AG09319 (cell line): ENCODE data around the gene RMI2.
A peak's percentile ranks its signal among the peaks of the same experiment; 100 is the strongest.

Experiments used
- DNase-seq: peaks from one replicate; pipeline ENCODE4 v3.0.0-alpha.2; 2010; ENCODE audit warnings: low read depth; ENCODE audit errors: extremely low read depth
- TF ChIP-seq, protein P1 (sequence below): IDR thresholded peaks from 2 replicates; pipeline ENCODE4 v1.5.1; 2011; ENCODE audit warnings: low read depth, mild to moderate bottlenecking, inconsistent platforms, low read length, moderate library complexity

RMI2 gene

DNA sequence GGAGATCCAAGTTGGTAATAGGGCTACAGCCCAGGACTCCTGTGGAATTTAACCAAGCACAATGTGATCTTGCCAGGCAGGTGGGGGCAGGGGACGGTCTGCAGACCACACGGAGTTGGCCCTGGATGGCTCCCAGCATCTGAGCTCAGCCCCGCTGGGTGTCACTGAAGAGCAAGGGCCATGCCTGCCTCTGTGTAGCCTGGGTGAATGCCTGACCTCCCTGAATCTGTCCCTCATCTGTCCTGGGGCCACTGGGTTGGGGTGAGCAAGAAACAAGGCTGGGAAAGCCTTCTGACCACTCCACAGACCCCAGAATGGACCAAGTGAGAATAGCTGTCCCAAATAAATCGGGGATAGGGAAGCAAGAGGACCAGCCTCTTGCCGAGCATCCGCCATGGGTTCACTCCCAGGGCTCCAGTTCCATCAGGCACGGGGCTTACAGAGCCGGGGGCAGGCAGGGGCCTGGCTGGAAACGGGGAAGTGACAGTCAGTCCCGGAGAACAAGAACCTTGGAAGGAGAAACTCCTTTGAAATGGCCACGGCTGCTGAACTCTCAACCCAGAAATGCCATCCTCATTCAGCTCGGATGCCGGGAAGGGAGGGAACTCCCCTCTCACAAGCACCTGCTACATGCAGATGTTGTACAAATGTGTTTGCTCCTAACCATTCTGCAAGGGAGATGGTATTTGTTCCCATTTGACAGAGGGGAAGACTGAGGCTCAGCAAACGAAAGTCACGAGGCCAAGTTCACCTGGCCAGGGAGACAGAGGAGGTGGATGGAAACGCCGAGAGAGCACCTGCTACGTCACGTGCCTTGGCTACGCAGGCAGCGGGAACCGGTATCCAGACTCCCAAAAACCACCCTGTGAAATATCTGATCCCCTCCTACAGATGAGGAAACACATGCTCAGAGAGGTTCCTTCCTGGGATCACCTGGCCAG lies 50.0 kb downstream of the RMI2 start:
- TF ChIP-seq, protein P1, sequence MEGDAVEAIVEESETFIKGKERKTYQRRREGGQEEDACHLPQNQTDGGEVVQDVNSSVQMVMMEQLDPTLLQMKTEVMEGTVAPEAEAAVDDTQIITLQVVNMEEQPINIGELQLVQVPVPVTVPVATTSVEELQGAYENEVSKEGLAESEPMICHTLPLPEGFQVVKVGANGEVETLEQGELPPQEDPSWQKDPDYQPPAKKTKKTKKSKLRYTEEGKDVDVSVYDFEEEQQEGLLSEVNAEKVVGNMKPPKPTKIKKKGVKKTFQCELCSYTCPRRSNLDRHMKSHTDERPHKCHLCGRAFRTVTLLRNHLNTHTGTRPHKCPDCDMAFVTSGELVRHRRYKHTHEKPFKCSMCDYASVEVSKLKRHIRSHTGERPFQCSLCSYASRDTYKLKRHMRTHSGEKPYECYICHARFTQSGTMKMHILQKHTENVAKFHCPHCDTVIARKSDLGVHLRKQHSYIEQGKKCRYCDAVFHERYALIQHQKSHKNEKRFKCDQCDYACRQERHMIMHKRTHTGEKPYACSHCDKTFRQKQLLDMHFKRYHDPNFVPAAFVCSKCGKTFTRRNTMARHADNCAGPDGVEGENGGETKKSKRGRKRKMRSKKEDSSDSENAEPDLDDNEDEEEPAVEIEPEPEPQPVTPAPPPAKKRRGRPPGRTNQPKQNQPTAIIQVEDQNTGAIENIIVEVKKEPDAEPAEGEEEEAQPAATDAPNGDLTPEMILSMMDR = no peak
- no peak for DNase-seq

DNA sequence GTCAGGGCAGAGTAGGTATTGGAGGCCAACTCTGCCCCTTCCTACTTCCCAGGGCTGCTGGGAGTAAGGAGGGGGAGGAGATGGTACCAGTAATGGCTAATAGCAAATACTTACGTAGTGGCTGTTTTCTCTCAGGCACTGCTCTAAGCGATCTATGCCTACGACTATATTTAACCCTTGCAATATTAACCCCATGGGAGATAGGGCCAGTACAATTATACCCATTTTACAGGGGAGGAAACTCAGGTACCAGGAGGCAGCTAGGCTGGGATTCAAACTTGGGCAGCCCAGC lies 50.6 kb downstream of the RMI2 start:
- TF ChIP-seq, protein P1 = no peak
- no peak for DNase-seq

DNA sequence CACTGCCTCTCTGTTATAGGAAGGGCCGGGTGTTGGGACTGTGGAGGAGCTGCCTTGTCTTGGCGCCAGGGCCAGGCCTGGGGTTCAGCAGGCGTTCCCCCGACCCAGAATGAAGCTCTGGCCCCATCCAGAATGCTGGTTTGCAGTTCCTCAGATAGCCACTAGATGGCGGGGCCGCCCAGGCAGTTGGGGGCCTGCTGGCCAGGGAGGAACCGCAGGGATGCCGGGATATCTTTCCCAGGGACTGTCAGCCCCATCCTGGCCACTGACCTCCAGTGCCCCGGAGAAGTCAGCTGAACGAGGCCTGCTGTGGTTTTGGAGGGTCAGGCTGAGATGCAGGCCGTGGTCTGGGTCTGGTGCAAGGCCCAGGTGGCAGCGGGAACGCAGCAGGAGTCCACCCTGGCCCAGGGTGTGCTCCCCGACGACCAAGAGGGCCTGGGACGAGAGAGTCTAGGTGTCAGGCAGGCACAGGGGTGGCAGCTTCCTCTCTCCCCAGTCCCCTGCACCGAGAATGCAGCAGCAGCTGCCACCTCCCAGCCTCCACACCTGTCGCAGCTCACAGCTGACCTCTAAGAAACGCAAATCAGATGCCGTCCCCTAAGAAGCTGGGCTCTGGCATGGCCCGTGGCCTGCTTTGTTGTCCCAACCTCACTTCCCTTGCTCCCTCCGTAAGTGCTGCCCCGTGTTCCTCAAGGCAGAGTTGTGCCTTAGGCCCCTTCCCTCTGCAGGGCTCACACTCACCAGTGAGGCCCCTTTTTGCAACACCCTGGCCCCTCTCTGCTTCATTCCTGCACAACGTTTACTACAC lies 51.2 kb downstream of the RMI2 start:
- DNase-seq = peak; percentile 28
- TF ChIP-seq, protein P1 = no peak; the same call in none of the 2 replicates

DNA sequence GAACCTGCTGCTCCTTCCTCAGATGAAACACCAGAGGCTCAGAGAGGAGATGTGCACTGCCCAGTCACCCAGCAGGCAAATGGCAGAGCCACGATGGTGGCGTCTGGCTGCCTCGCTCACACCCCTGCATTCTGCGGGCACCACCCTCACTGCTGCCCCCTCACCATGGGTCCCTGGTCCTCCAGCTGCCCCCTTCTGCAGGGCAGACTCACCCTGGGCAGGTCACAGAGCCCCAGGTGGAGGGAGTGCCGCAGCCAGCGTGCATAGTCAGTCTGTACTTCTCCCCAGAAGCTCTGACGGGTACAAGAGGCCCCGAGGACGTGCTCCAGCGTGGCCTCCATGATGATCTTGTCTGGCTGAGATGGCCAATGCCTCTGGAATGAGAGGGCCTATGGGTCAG lies 52.9 kb downstream of the RMI2 start:
- TF ChIP-seq, protein P1 = no peak
- DNase-seq = no peak

DNA sequence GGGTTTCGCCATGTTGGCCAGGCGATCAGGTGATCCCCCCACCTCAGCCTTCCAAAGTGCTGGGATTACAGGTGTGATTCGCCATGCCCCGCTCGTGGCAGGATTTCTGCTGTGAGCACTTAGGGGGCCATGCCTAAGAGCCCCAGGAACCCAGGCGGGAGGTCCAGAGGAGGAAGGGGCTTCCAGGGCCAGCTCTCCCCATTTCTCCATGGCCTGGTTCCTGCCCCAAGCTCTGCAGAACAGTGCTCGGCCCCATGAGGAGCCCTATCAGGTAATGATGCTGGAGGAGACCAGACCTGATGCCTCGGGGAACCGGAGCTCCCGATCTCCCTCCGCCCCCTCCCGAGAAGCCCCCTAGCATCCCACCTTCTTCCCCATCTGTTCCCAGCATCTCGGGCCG lies 53.6 kb downstream of the RMI2 start:
- DNase-seq = no peak
- TF ChIP-seq, protein P1 = no peak

DNA sequence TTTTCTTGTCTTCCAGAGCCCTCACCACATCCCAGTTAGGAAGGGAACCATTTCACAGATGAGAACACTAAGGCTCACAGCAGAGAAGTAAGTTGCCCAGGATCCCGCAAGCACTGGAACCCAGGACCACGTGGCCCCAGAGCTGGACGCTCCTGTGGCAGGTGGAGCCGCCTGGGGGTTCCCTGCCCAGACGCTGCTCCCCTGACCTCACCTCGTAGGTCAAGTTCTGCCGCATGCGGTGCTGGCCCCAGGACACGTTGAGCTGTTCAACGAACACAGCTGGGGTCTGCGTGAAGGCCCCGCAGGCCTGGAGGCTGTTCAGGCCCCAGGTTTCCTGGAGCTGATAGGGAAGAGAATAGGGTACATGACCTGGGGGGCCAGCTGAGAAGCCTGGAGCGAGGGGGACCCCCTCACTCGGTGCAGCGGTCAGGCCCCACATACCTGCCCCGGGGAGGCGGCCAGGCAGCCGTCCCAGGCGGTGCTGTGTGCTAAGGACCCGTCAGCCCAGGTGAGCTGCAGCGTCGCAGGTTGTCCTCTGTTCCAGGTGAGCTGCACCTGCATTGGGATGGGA lies 54.1 kb downstream of the RMI2 start:
- TF ChIP-seq, protein P1 = no peak
- DNase-seq = no peak

DNA sequence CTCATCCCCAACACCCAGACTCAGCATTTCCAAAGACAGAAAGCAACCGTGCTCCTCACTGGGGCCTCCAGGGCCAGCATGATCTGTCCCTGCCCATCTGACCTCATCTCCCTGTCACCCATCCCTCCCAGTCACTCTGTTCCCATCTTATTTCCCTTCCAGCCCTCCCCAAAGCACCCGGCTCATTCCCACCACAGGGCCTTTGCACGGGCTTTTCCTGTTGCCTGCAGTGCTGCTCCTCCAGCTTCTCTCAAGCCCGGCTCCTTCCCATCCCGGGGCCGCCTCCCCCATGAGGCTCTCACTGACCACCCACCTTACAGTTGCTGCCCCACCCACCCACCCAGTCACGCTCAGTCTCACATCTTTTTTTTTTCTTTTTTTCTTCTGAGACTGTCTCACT lies 54.8 kb downstream of the RMI2 start:
- TF ChIP-seq, protein P1 = no peak

More for the DNA sequence above, 54.8 kb downstream of the RMI2 start:
- DNase-seq = no peak
